Type B pancreatic cell (in vitro differentiated cells): ENCODE results near the gene DPYSL3. TPM values are rescaled to one million over a fixed set of nuclear protein-coding genes. Genes with fewer than 3 reads are reported as not detected.
A peak's percentile ranks its signal among the peaks of the same experiment; 100 is the strongest.
"Not testable (repeated sequence)": the region's sequence is repeated elsewhere in the genome, so short reads cannot be mapped to it uniquely, and the experiment has no call there.

Experiments
- DNase-seq: peaks from one replicate; pipeline ENCODE4 v3.0.0; 2021; ENCODE audit warnings: mixed read lengths; ENCODE audit not compliant: unreplicated experiment; ENCODE audit errors: extremely low spot score
- H3K27ac Mint-ChIP-seq: 2 replicates; pipeline ENCODE4 v1.8.0; 2021; ENCODE audit warnings: mild to moderate bottlenecking, mixed read lengths
- H3K27me3 Mint-ChIP-seq: 2 replicates; pipeline ENCODE4 v1.8.0; 2021; ENCODE audit warnings: mixed read lengths
- H3K36me3 Mint-ChIP-seq: 2 replicates; pipeline ENCODE4 v1.8.0; 2021; ENCODE audit warnings: mixed read lengths
- H3K4me1 Mint-ChIP-seq: one replicate; pipeline ENCODE4 v1.8.0; 2021; ENCODE audit warnings: mixed read lengths; ENCODE audit not compliant: unreplicated experiment
- H3K4me3 Mint-ChIP-seq: 2 replicates; pipeline ENCODE4 v1.8.0; 2021; ENCODE audit warnings: mild to moderate bottlenecking, mixed read lengths
- H3K9me3 Mint-ChIP-seq: 2 replicates; pipeline ENCODE4 v1.8.0; 2021; ENCODE audit warnings: mixed read lengths
- CTCF ChIP-seq: fragments of 200-600 bp; sonication (generic); conservative IDR thresholded peaks from 2 replicates; pipeline ENCODE4 v1.5.0; 2021; ENCODE audit warnings: antibody characterized with exemption, mild to moderate bottlenecking
- long read RNA-seq: library from polyadenylated mRNA; unstranded; transcript quantifications from one replicate; pipeline ENCODE4 v2.0.0, GENCODE V29; 2020
- total RNA-seq: library from RNA; stranded (reverse); gene quantifications from 2 replicates; pipeline ENCODE4 v1.2.1, GENCODE V29; 2021; ENCODE audit warnings: low replicate concordance

DPYSL3 gene
- 11.9 and 36.0 TPM in 2 replicates for total RNA-seq
- long read RNA-seq, full-length matches to known transcripts = 2 of 3 reads
- long read RNA-seq, partial matches to known transcripts = 0 of 3 reads
- long read RNA-seq, other reads (novel, unspliced or antisense) = 1 of 3 reads

- H3K27me3 Mint-ChIP-seq = peaks cover 65% of the 10 kb centered on the region
- TF ChIP-seq CTCF = peak; percentile 51
- DNase-seq = peak; percentile 80
- no peaks in the 10 kb centered on the region for H3K9me3 Mint-ChIP-seq
- H3K36me3 Mint-ChIP-seq = no peaks in the 10 kb centered on the region
- H3K4me3 Mint-ChIP-seq = peak within 1 kb of the TSS; percentile 92
- peak within 1 kb of the TSS; percentile 72 for H3K27ac Mint-ChIP-seq
- peaks cover 23% of the 10 kb centered on the region for H3K4me1 Mint-ChIP-seq
These were observed at the start of gene DPYSL3 for GRCh38 chr5:147509710-147510651. Gene DPYSL3 (minus strand): TSS chr5:147510068. CDS start chr5:147509858, 210 bp downstream.

GRCh38 chr5:147558826-147559225 is 49.0 kb upstream of the DPYSL3 start:
- no peaks in the 10 kb centered on the region for H3K9me3 Mint-ChIP-seq
- H3K4me3 Mint-ChIP-seq = no peak overlapping the region
- no peak for DNase-seq
- peaks cover 17% of the 10 kb centered on the region for H3K4me1 Mint-ChIP-seq
- H3K27ac Mint-ChIP-seq = no peak overlapping the region
- peaks cover 9% of the 10 kb centered on the region for H3K27me3 Mint-ChIP-seq
- no peaks in the 10 kb centered on the region for H3K36me3 Mint-ChIP-seq
- peak; percentile 61 for TF ChIP-seq CTCF

- H3K27me3 Mint-ChIP-seq = peaks cover 9% of the 10 kb centered on the region
- H3K36me3 Mint-ChIP-seq = no peaks in the 10 kb centered on the region
- H3K4me3 Mint-ChIP-seq = no peak overlapping the region
- no peak overlapping the region for H3K27ac Mint-ChIP-seq
- peaks cover 17% of the 10 kb centered on the region for H3K4me1 Mint-ChIP-seq
- no peak for TF ChIP-seq CTCF
- H3K9me3 Mint-ChIP-seq = no peaks in the 10 kb centered on the region
- DNase-seq = no peak
These were observed 48.2 kb upstream of the DPYSL3 start for GRCh38 chr5:147557876-147558745.

GRCh38 chr5:147555176-147555575 is 45.3 kb upstream of the DPYSL3 start:
- no peak overlapping the region for H3K4me3 Mint-ChIP-seq
- DNase-seq = no peak
- no peak for TF ChIP-seq CTCF
- peaks cover 21% of the 10 kb centered on the region for H3K4me1 Mint-ChIP-seq
- H3K9me3 Mint-ChIP-seq = no peaks in the 10 kb centered on the region
- peaks cover 8% of the 10 kb centered on the region for H3K27me3 Mint-ChIP-seq
- no peaks in the 10 kb centered on the region for H3K36me3 Mint-ChIP-seq
- peak overlapping the region; percentile 71 for H3K27ac Mint-ChIP-seq

- peak overlapping the region; percentile 71 for H3K27ac Mint-ChIP-seq
- TF ChIP-seq CTCF = no peak
- peaks cover 21% of the 10 kb centered on the region for H3K4me1 Mint-ChIP-seq
- DNase-seq = no peak
- H3K4me3 Mint-ChIP-seq = peak overlapping the region; percentile 40
- peaks cover 8% of the 10 kb centered on the region for H3K27me3 Mint-ChIP-seq
- no peaks in the 10 kb centered on the region for H3K9me3 Mint-ChIP-seq
- H3K36me3 Mint-ChIP-seq = no peaks in the 10 kb centered on the region
These were observed 44.5 kb upstream of the DPYSL3 start for GRCh38 chr5:147554261-147554817.

GRCh38 chr5:147553817-147554216 is 43.9 kb upstream of the DPYSL3 start:
- H3K9me3 Mint-ChIP-seq, DNase-seq, H3K36me3 Mint-ChIP-seq, H3K27me3 Mint-ChIP-seq: not testable (repeated sequence)
- Mint-ChIP-seq H3K27ac (peak overlapping the region; percentile 71), H3K4me3 (peak overlapping the region; percentile 40), H3K4me1 (peaks cover 21% of the 10 kb centered on the region)
